Esophagus mucosa (tissue), 1 donor: ENCODE measurements around the gene SDK2. TPM values are rescaled to one million over a fixed set of nuclear protein-coding genes. Genes with fewer than 3 reads are reported as not detected.
"Not testable (repeated sequence)": the region's sequence is repeated elsewhere in the genome, so short reads cannot be mapped to it uniquely, and the experiment has no call there.

Experiments used
- ATAC-seq: fragments of 200-7000 bp; cut with Tn5 transposase; one replicate; pipeline ENCODE4 v1.9.1; 2020
- total RNA-seq: library from RNA; stranded (reverse); gene quantifications from one replicate; pipeline ENCODE4 v1.2.4, GENCODE V29; 2023
- donor health status: DM: yes; HTN: yes; CAD: no.

SDK2 gene
- total RNA-seq, 1 donor from 2014 or later = 4.9 TPM

DNA sequence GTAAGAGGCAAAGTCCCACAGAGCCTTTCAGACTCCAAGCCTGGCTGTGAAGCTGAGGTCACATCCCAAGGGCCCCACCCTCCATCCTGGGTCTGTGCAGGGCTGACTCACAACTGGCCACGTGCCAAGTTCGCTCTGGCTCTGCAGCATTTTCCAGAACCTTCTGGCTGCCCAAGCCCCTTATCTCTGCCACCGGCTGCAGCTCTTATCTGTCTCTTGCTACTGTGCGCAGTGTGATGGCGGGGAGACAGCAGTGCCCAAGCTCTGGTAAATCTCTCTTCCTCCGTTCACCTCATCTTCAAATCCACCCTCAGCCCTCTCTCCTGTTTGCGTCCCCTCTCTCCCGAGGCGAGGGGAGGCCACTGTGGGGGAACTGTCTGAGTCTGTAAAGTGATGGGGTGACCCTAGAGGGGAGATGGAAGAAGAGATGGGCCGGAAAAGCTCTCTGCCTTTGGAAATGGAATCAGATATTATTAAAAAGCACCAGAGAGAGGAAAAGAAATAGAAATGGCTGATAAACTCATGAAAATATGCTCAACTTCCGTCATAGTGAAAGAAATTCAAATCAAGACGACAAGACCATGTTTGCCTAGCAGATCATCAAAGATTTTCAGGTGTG lies 169.8 kb downstream of the SDK2 start:
- peak; percentile 74 for ATAC-seq

DNA sequence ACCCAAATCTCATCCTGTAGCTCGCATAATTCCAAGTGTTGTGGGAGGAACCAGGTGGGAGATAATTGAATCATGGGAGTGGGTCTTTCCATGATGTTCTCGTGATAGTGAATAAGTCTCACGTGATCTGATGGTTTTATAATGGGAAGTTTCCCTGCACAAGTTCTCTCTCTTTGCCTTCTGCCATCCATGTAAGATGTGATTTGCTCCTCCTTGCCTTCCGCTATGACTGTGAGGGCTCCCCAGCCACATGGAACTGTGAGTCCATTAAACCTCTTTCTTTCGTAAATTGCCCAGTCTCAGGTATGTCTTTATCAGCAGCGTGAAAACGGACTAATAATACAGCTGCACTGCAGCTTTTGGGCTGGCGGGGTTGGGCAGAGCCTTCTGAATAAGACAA lies 171.5 kb downstream of the SDK2 start:
- ATAC-seq = not testable (repeated sequence)

DNA sequence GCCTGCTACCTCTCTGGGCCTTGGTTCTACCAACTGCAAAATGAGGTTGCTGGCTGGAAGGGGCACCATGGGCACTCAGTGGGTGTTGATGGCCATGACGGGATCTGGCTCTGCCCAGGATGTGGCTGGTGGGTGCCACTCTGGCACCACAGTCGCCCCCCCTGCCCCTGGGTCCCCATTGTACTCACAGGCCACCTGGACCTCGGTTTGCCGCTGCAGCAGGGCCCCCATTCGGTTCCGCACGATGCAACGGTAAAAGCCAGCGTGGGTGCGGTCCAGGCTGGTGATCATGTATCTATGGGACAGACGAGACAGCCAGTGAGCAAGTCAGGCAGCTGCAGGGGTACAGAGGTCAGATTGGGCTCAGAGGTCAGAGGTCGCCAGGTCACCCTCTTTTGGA lies 172.3 kb downstream of the SDK2 start:
- no peak for ATAC-seq

DNA sequence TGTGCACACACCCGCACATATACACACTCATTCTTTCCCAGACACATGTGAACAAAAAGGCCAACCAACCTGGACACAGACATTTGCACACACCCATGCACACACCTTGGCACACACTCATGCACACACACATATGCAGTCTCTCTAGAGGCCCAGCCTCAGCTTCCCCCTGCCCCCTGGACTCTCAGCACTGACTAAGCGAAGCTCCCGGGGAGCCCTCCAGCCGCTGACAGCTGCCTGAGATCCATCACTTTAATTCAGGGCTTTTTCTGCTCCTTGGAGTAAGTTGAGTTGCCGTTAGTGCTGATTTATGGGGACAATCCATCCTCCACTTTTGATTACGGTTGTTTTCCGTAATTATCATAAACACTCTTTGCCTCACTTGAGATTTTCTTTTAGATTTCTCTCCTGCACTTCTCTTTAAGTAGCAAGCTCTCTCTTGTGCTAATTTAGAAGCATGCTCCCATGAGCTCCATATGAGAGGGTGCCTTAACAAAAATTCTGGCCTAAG lies 173.9 kb downstream of the SDK2 start:
- ATAC-seq = no peak

DNA sequence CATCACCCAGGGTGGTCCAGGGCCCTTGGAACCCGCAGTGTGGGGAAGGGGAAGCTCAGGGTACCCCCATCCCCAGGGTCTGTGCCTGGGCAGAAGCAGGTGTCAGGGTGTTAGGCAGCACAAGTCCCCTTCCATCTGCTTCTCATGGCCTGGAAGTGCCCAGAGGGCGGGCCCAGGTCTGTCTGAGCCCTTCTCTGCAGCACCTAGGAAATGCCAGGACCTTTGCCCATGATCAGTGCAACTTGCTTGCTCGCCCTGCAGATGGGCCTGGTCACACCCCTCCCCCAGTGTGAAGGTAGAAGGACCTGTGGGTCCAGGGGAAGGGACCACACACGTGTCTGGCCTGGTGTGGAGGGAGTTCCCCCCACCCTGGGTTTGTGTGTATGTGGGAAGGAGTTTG lies 174.9 kb downstream of the SDK2 start:
- ATAC-seq = no peak

DNA sequence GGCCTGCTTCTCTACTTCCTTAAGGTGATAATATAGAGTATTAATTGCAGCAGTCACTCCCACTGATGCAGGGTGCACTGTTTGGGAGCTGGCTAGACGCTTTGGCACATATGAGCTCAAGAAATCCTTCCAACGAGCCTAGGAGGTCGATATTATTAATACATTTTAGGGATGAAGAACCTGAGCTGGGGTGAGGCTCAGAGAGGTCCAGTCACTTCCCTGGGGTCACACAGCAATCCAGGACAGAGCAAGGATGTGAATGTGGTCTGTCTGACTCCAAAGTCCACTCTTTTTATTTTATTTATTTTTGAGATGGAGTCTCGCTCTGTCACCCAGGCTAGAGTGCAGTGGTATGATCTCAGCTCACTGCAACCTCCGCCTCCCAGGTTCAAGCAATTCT lies 176.0 kb downstream of the SDK2 start:
- no peak for ATAC-seq

DNA sequence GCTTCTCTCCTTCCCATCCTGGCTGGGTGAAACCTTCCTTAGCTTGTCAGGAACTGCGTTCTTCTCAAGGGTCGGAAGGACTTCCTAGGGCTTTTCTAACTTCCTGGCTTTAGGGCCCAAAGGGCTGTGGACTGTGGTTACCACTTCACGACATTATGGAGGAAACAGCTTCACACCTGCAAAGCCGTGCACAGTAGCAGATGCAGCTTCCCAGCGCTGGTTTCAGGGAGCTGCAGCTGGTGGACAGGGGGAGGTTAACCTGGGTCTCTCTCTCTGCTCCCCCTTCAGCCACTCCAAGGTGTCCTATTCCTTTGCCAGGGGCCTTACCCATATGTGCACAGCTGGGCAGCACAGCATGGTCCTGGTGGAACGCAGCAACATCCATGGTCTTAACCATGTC lies 176.6 kb downstream of the SDK2 start:
- no peak for ATAC-seq

DNA sequence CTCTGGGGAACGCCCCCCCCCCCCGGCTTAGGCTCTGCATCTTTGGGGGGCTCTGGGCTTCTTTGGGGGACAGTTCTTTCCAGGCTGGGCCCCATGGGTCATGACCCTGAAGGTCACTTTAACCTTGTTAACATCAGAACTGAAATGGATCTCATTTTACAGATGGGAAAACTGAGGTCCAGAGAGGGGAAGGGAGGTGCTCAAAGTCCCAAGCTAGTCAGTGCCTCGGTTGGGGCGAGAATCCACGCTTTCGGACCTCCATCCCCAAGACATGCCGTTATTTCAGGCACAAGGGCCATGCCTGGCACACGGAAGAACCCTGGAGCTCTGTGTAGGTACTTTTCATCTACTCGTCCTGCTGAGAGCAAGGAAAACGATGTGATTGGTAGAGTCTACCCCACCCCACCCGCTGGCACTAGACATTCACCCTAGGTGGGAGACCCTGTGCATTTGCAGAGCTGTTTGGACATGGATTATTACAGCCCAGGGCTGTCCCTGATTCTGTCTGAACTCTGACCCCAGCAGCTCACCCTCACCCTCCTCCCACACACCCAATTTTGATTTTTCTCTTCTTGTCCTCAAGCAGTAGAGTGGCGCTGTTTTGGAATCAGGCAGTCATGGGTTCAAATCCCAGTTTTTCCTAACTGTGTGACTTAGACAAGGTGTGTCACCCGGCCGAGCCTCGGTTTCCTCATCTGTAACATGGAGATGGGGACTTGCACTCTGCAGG lies 177.4 kb downstream of the SDK2 start:
- no peak for ATAC-seq

DNA sequence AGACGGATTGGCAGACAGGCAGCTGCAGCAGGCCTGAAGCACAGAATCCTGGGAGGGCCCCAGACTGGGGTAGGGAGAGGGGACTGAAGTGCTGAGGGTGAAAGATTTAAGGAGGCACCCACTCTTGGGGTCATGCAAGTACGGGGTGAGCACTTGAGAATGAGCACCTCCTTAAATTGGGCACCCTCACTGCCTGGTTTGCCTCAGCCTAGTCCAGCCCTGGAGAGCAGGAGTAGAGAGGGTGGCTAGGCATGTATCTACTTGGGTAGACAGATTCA lies 178.4 kb downstream of the SDK2 start:
- no peak for ATAC-seq

DNA sequence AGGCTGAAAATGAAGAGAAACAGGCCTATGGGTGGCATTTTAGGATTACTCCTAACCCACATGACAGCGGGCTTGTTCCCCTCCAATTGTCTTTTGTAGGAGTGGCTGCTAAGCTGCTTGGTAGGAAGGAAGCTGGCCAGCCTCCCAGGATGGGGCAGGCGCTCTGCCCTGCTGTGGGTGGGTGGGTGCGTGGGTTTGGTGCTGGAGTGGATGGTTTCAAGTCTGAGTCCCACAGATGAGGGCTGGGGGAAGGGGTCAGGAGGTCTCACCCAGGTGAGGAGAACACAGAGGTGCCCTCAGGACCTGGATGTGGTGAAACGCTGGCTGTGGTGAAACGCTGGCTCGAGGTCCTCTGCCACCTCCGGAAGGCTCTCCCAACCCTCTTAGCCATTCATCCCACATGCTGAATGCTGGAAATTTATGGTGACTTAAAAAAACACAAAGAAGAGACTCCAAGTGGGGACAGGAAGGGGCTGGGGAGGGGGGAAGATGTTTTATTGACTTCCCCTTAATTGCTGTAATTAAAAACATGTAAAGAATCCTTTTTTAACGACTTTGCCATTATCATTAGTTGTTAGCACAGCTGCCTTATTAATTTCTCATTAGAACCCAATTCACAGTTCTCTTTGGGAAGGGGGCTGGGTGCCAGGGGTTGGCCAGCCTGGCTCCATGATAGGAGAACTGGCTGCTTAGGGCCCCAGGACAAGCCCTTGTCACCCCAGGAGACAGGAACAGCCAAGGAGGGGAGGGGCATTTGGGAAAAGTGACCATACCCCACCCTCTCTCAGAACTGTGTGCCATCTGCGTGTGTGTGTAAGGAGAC lies 178.9 kb downstream of the SDK2 start:
- ATAC-seq = no peak

DNA sequence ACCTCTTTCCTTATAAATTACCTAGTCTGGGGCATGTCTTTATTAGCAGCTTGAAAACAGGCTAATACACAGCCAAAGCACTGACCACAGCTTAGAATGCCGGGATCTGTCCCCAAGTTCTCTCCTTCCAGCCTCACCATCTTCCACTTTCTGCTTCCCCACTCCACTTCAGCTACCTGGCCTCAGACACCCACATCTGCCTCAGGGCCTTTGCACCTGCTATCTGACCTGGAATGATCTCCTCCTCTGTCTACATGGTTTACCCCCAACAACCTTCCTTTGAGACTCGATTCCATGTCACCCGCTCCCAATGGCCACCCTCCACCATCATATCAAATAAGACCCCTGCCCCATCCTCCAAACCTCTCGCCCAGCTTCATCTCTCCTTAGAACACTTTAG lies 179.8 kb downstream of the SDK2 start:
- no peak for ATAC-seq

DNA sequence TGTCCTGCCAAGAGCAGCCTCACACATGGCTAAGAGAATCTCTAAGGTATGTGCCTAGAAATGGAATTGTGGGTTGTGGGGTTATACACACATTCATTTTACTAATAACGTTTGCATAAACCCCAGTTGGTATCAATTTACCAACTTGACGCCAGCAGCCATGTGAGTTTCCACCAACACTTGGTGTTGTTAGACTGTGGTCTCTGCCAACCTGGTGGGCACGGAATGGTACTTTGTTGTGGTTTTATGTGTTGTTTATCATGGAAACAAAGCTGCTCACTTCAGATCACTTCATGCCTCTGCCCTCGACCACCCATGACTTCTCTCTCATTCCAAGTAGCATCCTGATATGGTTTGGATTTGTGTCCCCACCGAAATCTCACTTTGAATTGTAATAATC lies 180.4 kb downstream of the SDK2 start:
- ATAC-seq = no peak

DNA sequence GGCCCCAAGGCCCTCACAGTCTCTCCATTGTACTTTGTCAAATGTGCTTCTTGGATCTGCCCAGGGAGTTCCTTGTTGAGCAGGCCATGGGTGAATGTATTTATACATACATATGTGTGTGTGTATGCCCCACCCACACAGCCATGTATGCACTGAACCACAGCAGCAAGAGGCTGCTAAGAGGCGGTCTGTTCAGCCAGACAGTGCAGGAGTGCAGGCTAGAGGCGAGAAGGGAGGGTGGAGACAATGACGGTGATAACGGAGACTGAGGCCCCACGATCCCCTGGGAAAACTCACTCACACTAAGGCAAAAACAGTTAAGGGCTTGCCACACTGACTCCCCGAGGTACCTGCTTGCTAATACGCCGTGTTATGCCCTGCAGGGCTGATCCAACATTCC lies 181.4 kb downstream of the SDK2 start:
- ATAC-seq = peak; percentile 19

DNA sequence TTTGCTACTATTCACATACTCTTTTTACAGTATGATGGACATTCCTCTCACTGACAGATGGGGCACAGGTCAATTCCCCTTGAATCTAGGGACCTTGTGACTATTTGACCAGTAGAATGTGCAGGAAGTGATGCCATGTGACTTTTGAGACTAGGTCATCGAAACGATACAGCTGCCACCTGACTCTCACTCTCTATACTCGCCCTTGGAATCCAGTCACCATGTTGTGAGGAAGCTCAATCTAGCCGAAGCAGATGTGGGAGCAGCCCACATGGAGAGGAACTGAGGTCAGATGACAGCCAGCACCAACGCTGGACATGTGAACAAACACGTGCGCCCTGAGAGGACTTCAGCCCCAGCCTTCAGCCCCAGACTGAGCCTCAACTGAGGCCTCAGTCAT lies 184.3 kb downstream of the SDK2 start:
- no peak for ATAC-seq

DNA sequence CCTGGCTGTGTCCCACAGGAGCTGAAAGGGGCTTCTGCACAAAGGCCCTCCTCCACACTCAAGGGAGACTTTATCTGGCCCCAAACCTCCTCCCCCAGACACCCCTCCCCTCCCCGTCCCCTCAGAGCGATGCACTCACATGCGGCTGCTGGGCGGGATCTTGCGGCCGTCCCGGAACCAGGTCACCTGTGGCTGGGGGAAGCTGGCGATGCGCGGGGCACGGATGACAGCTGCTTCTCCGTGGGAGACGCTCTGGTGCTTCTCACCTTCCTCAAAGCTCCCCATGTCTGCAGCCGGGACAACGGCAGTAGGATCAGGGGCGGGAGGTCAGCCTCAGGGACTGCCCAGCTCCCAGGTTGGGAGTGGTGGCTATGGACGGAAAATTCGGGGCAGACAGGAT lies 188.5 kb downstream of the SDK2 start:
- no peak for ATAC-seq

DNA sequence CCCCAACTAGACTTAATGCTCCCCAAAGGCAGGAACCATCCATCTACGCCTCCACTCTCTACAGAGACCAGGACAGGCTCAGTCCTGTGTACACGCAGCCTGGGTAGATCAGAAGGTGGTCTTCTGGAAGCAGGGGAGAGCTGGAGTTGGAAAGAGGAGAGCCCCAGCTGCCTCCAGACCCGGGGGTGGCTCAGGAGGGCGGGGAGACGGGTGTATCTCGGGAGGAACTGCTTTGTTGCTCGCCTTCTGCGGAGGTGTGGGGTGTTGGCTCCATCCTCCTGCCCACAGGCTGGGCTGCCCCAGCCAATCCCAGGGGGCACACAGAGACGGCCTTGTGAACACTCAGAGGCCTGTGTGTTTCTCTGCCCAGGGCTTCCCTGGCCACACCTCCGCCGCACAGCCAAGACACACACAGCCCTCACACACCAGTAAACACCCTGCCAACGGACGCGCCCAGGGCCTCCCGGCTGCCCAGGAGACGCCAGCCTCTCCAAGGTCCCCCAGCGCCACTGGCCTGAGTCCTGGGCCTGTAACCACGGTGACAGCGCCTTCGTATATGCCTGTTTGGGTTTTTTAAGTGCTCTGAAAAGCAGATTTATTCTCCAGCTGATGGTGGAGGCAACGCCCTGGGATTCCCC lies 189.1 kb downstream of the SDK2 start:
- ATAC-seq = peak; percentile 43

DNA sequence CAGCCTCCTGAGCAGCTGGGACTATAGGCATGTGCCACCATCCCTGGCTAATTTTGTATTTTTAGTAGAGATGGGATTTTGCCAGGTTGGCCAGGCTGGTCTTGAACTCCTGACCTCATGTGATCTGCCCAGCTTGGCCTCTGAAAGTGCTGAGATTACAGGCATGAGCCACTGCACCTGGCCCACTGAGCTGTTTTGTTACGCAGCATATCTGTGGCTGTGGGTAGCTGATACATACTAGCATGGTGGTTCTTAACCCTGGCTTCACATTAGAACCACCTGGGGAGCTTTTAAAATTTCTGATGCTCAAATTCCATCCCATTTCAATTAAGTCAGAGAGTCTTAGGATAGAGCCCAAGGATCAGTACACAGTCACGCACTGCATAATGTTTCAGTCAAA lies 190.8 kb downstream of the SDK2 start:
- not testable (repeated sequence) for ATAC-seq

DNA sequence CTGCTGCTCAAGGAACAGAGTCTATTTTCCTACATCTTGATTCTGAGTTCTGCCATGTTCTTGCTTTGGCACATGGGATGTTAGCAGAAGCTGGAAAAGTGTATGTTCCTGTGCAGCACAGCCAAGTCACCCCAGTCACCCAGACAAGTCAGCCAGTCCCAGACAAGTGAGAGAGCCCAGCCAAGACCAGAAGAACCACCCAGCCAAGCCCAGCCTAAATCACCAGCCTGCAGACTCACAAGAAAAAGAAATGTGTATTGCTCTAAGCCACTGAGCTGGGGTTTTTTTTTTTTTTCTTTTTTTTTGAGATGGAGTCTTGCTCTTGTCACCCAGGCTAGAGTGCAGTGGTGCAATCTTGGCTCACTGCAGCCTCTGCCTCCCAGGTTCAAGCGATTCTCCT lies 191.2 kb downstream of the SDK2 start:
- no peak for ATAC-seq

DNA sequence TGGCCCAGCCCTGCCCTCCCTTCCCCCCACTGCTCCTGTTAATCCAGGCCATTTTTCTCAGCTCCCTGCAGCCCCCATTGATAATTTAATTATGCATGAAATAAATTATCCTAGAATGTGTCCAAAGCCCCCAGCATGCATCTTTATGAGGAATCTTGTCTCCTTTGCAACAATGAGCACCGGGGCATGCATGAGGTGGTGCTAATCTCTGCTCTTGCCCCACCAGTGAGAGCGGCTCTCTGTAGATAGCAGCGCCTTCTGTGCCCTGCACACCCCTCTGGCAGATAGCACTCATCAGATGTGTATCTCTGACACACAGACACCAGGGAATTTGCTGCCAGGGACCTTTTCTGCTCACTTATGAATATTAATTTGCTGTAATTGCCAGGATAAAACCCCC lies 192.2 kb downstream of the SDK2 start:
- ATAC-seq = no peak

DNA sequence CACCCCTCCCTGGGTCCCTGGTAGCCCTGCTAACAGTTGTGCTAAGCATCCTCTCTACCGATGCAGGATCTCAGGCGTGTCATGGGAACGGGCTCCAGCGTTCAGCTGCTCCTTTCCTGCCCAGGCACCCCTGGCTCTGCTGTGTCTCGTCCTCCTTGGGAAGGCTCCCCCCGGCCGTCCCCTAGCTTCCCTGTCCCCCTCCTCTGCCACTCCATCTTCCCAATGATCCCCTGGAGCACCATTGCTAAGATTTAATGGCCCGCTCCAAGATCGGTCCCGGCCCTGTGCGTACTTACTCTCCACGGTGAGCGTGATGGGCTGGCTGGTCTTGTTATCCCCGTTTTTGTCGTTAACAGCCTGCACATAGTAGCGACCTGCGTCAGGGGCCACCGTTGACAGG lies 196.9 kb downstream of the SDK2 start:
- no peak for ATAC-seq

DNA sequence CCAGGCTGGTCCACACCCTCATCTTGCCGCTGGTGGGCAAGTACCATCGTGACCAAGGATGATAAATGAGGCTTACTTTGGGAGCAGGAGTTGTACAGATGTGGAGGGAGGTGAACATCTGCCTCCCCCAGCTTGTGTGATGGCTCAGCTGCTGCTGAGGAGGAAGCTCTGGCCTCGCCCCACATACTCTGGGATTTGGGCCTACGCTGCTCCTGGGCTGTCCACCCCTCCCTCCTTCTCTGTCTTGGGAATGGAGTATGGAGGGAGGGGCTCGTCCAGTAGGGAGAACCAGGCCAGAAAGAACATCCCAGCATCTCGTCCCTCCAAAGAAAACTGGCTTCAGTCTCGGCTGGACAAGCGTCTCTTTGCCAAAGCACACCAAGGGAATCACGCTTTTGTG lies 197.6 kb downstream of the SDK2 start:
- ATAC-seq = no peak

DNA sequence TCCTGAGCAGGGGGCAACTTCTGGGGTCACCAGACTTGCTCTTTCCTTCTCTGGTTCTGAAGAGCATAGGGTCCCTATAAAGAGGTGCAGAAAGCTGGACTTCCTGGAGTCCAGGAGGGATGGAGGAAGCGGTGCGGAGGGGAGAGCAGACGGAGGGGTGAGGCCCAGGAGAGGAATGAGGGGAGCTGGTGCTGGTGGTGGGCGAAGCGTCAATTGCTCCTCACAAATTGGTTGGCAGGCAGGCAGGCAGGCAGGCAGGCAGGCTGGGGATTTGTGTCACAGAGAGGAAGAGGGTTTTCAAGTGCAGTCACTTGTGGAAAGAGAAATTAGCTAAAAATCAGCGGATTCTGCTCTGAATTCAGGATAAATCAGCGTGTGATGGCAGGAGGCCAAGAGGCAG lies 198.8 kb downstream of the SDK2 start:
- no peak for ATAC-seq

DNA sequence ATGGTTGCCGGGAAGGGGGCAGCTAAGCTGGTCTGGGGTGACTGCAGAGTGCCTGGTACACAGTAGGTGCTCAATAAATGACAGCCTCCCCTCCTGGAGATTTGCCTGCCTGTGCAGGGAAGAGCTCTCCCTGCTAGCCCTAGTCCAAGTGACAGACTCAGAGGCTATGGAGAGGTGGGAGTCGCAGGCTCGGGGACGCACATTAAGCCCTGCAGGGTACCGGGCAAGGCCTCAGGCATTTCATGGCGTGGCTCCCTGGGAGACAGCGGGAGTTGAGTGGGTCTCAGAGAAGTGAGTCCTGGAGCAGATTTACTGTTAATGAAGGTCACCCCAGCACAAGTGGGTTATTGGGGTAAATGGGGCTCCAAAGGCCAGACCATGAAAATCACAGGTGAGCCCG lies 200.2 kb downstream of the SDK2 start:
- ATAC-seq = no peak
